ENCODE data around the gene TMEM220.

Gene TMEM220

GRCh38 chr17:10673312-10673711 lies 56.5 kb downstream of the TMEM220 start:
- no peak for DNase-seq (ENCODE audit: insufficient read length, low spot score)
- FAIRE-seq = no peak

GRCh38 chr17:10668775-10669174 lies 61.0 kb downstream of the TMEM220 start:
- FAIRE-seq = no peak
- no peak for DNase-seq (ENCODE audit: insufficient read length, low spot score)

GRCh38 chr17:10666906-10667305 lies 62.9 kb downstream of the TMEM220 start:
- FAIRE-seq (no peak), DNase-seq (ENCODE audit: insufficient read length, low spot score) (no peak)

- FAIRE-seq (no peak), DNase-seq (ENCODE audit: insufficient read length, low spot score) (no peak)
These were observed 65.3 kb downstream of the TMEM220 start for GRCh38 chr17:10664571-10664970.
